Activated naive CD8-positive, alpha-beta T cell (primary cell): Measurements from ENCODE around the gene ATP1B4.
"Not testable (repeated sequence)": the region's sequence is repeated elsewhere in the genome, so short reads cannot be mapped to it uniquely, and the experiment has no call there.

Experiments used
- H3K27ac Mint-ChIP-seq: one replicate; pipeline ENCODE4 v1.8.0; 2021; ENCODE audit warnings: mixed read lengths
- H3K27me3 Mint-ChIP-seq: one replicate; pipeline ENCODE4 v1.8.0; 2021; ENCODE audit warnings: mixed read lengths
- H3K36me3 Mint-ChIP-seq: one replicate; pipeline ENCODE4 v1.8.0; 2021; ENCODE audit warnings: mixed read lengths
- H3K4me1 Mint-ChIP-seq: one replicate; pipeline ENCODE4 v1.8.0; 2021; ENCODE audit warnings: low read depth, mixed read lengths
- H3K4me3 Mint-ChIP-seq: one replicate; pipeline ENCODE4 v1.8.0; 2021; ENCODE audit warnings: mild to moderate bottlenecking, mixed read lengths
- H3K9me3 Mint-ChIP-seq: one replicate; pipeline ENCODE4 v1.8.0; 2021; ENCODE audit warnings: low read depth, mixed read lengths

Gene ATP1B4

DNA sequence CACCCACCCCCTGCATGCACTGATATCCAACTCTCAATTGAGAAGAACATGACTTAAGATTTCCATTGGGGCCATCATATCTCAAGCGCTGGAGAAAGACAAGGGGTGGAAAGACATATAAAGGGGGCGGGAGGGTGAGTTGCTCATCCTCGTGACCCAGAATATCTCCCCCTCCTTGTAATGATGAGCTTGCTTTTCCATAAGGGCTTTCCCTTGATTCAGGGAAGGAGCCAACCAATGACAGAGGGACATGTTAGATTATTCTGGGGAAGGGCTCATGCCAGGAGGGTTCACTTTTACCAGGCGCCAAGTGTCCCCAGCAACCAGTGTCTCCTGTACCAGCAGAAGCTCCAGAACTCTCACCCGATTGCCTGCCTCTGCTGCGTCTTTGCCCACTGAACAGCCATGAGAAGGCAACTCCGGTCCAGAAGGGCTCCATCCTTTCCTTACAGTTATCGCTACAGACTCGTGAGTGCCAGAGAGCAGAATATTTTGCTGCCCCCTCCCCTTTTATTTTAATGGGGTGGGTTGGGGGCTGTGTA is at the start of gene ATP1B4:
TSS of gene ATP1B4 (plus strand) at position 326 of the 542 bp plus-strand sequence. CDS start at position 406, 80 bp downstream.
- no peaks in the 10 kb centered on the region for H3K36me3 Mint-ChIP-seq
- peaks cover 2% of the 10 kb centered on the region for H3K4me1 Mint-ChIP-seq
- H3K27me3 Mint-ChIP-seq, result no peaks in the 10 kb centered on the region
- no peak within 1 kb of the TSS for H3K27ac Mint-ChIP-seq
- no peak within 1 kb of the TSS for H3K4me3 Mint-ChIP-seq
- no peaks in the 10 kb centered on the region for H3K9me3 Mint-ChIP-seq

- Mint-ChIP-seq H3K9me3 (no peaks in the 10 kb centered on the region), H3K27ac (no peak overlapping the region), H3K27me3 (peaks cover 8% of the 10 kb centered on the region), H3K4me1 (peaks cover under 1% of the 10 kb centered on the region), H3K4me3 (no peak overlapping the region), H3K36me3 (no peaks in the 10 kb centered on the region)
These were observed 46.1 kb upstream of the ATP1B4 start for GRCh38 chrX:120315776-120316175.

DNA sequence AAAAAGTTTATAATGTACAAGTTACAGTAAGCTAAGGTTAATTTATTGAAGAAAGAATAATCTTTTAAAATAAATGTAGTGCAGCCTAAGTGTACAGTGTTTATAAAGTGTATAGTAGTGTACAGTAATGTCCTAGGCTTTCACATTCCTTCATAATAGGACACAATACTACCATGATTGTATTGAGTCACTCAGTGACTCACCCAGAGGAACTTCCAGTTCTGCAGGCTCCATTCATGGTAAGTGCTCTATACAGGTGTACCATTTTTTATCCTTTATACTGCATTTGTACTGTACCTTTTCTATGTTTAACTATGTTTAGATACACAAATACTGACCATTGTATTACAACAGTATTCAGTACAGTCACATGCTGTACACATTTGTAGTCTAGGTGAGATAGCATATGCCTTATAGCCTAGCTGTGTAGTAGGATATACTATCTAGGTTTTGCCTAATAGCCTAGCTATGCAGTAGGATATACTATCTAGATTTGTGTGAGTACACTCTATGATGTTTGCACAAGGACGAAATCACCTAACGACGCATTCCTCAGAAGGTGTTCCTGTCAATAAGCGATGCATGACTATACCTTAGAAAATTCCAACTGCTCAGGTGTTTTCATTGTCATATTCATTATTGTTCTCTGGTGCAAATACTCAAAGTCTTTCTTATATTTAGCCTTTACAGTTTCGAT is 45.2 kb upstream of the ATP1B4 start:
- no peaks in the 10 kb centered on the region for H3K9me3 Mint-ChIP-seq
- H3K27me3 Mint-ChIP-seq, result peaks cover 8% of the 10 kb centered on the region

GRCh38 chrX:120318411-120318810 is 43.5 kb upstream of the ATP1B4 start:
- H3K4me3 Mint-ChIP-seq, result no peak overlapping the region
- H3K9me3 Mint-ChIP-seq, result no peaks in the 10 kb centered on the region
- no peaks in the 10 kb centered on the region for H3K36me3 Mint-ChIP-seq

More for the DNA sequence above, 45.2 kb upstream of the ATP1B4 start:
- H3K27ac Mint-ChIP-seq, result no peak overlapping the region
- H3K4me3 Mint-ChIP-seq, result no peak overlapping the region
- no peaks in the 10 kb centered on the region for H3K36me3 Mint-ChIP-seq
- H3K4me1 Mint-ChIP-seq, result no peaks in the 10 kb centered on the region

DNA sequence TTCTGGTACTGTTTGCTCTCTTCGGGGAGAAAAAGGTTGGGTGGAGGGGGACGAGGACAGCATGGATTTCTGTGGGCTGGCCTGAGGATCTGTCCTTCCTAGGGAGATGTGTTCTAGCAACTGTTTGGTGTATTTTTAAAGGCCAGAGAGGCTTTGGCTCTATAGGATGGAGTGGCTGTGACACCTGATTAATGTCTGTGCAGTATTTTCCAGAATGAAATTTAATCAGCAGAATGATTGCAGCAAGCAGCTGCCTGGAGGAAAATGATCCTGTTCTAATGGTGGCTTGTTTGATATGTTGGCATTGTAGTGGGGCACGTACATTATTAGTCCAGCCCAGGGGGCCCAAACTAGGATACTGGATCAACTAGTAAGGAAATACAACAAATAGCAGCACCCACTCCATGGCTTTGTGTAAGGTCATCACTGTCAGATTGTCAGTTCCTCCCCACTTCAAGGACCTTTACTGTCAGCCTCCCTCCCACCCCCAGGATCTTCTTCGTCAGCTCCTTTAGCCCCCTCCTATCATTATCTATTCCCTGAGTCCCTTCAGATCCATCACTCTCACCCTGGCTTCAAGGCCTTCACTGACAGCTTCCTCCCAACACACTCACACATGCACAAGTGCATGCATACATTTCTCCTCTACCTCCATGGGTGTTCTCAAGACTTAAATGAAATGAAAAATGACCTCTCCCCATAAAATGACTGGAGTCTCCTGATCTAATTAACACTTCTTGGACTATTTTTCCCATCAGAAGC is 40.2 kb upstream of the ATP1B4 start:
- Mint-ChIP-seq H3K9me3 (no peaks in the 10 kb centered on the region), H3K27me3 (peaks cover 3% of the 10 kb centered on the region), H3K4me1 (no peaks in the 10 kb centered on the region), H3K4me3 (no peak overlapping the region), H3K36me3 (no peaks in the 10 kb centered on the region), H3K27ac (no peak overlapping the region)

More at GRCh38 chrX:120318411-120318810, 43.5 kb upstream of the ATP1B4 start:
- Mint-ChIP-seq H3K27ac (no peak overlapping the region), H3K27me3 (peaks cover 4% of the 10 kb centered on the region), H3K4me1 (no peaks in the 10 kb centered on the region)

GRCh38 chrX:120331116-120331515 is 30.8 kb upstream of the ATP1B4 start:
- no peaks in the 10 kb centered on the region for H3K27me3 Mint-ChIP-seq
- no peaks in the 10 kb centered on the region for H3K4me1 Mint-ChIP-seq
- H3K36me3 Mint-ChIP-seq, result peaks cover 2% of the 10 kb centered on the region
- H3K9me3 Mint-ChIP-seq, result no peaks in the 10 kb centered on the region
- no peak overlapping the region for H3K27ac Mint-ChIP-seq
- H3K4me3 Mint-ChIP-seq, result no peak overlapping the region

DNA sequence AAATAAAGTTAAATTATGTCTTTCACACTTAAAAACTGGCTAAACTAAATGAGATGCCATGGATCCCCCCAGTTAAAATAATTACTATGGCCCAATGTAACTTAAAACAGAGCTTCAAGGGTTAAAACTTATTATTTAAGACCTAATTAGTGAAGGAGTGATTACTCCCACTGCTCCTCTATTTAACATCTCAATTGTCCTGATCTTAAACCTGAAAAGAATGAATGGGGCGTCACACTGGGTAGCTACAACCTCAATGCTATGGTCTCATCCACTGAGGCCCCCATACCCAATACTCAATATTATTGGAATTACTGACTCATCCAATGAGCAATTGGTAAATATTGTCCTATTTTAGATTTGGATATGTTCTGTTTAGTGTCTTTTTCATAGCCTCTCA is 29.5 kb upstream of the ATP1B4 start:
- H3K4me3 Mint-ChIP-seq, result no peak overlapping the region
- no peaks in the 10 kb centered on the region for H3K9me3 Mint-ChIP-seq
- H3K4me1 Mint-ChIP-seq, result no peaks in the 10 kb centered on the region
- no peaks in the 10 kb centered on the region for H3K27me3 Mint-ChIP-seq
- H3K27ac Mint-ChIP-seq, result no peak overlapping the region
- H3K36me3 Mint-ChIP-seq, result peaks cover 2% of the 10 kb centered on the region

GRCh38 chrX:120334151-120334550 is 27.7 kb upstream of the ATP1B4 start:
- peaks cover 7% of the 10 kb centered on the region for H3K36me3 Mint-ChIP-seq
- H3K27ac Mint-ChIP-seq, result no peak overlapping the region
- no peaks in the 10 kb centered on the region for H3K4me1 Mint-ChIP-seq

GRCh38 chrX:120334603-120335002 is 27.3 kb upstream of the ATP1B4 start:
- Mint-ChIP-seq H3K9me3 (peaks cover 6% of the 10 kb centered on the region), H3K36me3 (peaks cover 7% of the 10 kb centered on the region), H3K27me3 (no peaks in the 10 kb centered on the region), H3K4me1 (no peaks in the 10 kb centered on the region), H3K4me3 (no peak overlapping the region), H3K27ac (no peak overlapping the region)

More at GRCh38 chrX:120334151-120334550, 27.7 kb upstream of the ATP1B4 start:
- H3K27me3 Mint-ChIP-seq, result no peaks in the 10 kb centered on the region
- H3K9me3 Mint-ChIP-seq, result peaks cover 6% of the 10 kb centered on the region
- H3K4me3 Mint-ChIP-seq, result no peak overlapping the region

DNA sequence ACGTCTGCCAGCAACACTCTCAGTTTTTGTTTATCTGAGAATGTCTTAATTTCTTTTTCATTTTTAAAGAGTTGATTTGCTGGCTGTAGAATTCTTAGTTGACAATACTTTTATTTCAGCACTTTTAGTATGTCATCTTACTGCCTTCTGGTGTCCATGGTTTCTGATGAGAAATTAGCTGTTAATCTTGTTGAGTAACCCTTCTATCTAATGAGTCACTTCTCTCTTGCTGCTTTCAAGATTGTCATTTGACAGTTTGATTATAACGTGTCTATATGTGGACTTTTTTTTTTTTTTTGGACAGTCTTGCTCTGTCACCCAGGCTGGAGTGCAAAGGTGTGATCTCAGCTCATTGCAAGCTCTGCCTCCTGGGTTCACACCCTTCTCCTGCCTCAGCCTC is 26.6 kb upstream of the ATP1B4 start:
- Mint-ChIP-seq H3K27me3 (no peaks in the 10 kb centered on the region), H3K36me3 (peaks cover 7% of the 10 kb centered on the region), H3K27ac (no peak overlapping the region), H3K4me1 (no peaks in the 10 kb centered on the region), H3K9me3 (peaks cover 6% of the 10 kb centered on the region), H3K4me3 (no peak overlapping the region)

- Mint-ChIP-seq H3K4me1 (no peaks in the 10 kb centered on the region), H3K4me3 (no peak overlapping the region), H3K27me3 (no peaks in the 10 kb centered on the region), H3K36me3 (peaks cover 7% of the 10 kb centered on the region), H3K9me3 (peaks cover 6% of the 10 kb centered on the region), H3K27ac (no peak overlapping the region)
These were observed 25.0 kb upstream of the ATP1B4 start for GRCh38 chrX:120336899-120337298.

GRCh38 chrX:120344566-120344965 is 17.3 kb upstream of the ATP1B4 start:
- not testable (repeated sequence) for H3K36me3 Mint-ChIP-seq, H3K27ac Mint-ChIP-seq, H3K9me3 Mint-ChIP-seq, H3K27me3 Mint-ChIP-seq, H3K4me3 Mint-ChIP-seq
- H3K4me1 Mint-ChIP-seq, result peaks cover 16% of the 10 kb centered on the region

- H3K36me3 Mint-ChIP-seq, result no peaks in the 10 kb centered on the region
- no peaks in the 10 kb centered on the region for H3K9me3 Mint-ChIP-seq
- no peak overlapping the region for H3K27ac Mint-ChIP-seq
- H3K4me3 Mint-ChIP-seq, result no peak overlapping the region
- no peaks in the 10 kb centered on the region for H3K27me3 Mint-ChIP-seq
- H3K4me1 Mint-ChIP-seq, result no peaks in the 10 kb centered on the region
These were observed 11.3 kb upstream of the ATP1B4 start for GRCh38 chrX:120350450-120351138.

- H3K4me1 Mint-ChIP-seq, result peaks cover 2% of the 10 kb centered on the region
- H3K27ac Mint-ChIP-seq, result no peak overlapping the region
- H3K36me3 Mint-ChIP-seq, result no peaks in the 10 kb centered on the region
- no peak overlapping the region for H3K4me3 Mint-ChIP-seq
- no peaks in the 10 kb centered on the region for H3K27me3 Mint-ChIP-seq
- no peaks in the 10 kb centered on the region for H3K9me3 Mint-ChIP-seq
These were observed 5.8 kb upstream of the ATP1B4 start for GRCh38 chrX:120356084-120356483.

DNA sequence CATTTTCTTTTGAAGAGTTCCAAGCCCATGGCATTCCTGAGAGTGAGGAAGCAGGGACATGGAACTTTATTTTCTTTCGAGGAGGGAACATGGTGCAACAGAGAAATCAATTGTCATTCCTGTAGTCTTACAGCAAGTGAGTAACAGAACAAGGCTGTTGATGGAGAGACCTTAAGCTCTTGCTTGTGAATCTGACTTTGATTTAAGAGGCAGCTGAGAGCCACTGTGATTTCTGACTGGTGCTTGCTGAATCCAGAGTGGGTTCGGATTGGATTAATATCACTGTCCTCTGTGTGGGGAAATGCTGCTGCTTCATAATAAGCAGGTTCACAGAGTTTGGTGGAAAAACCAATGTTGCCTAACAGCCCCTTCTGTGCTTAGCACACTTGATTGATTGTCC is 4.7 kb upstream of the ATP1B4 start:
- Mint-ChIP-seq H3K9me3 (no peaks in the 10 kb centered on the region), H3K4me3 (no peak overlapping the region), H3K36me3 (no peaks in the 10 kb centered on the region), H3K4me1 (peaks cover 2% of the 10 kb centered on the region), H3K27ac (no peak overlapping the region), H3K27me3 (no peaks in the 10 kb centered on the region)
